Adrenal gland (tissue), 19 donors: Measurements from ENCODE around the gene ARIH2. TPM values are rescaled to one million over a fixed set of nuclear protein-coding genes. Genes with fewer than 3 reads are reported as not detected.
A peak's percentile ranks its signal among the peaks of the same experiment; 100 is the strongest.

Experiments used
- DNase-seq, 7 donors: peaks; one replicate each; pipeline ENCODE4 v3.0.0-alpha.2; 2019 to 2020
- H3K27ac ChIP-seq, 5 donors: fragments of 200-600 bp; sonication (generic) in 4 of 5; 1 replicate in 3 of 5; 2 replicates in 2 of 5; pipeline versions ENCODE4 v1.5.1 to v1.8.0; 2016 to 2020; ENCODE audit warnings: mild to moderate bottlenecking in 1 of 5
- H3K27me3 ChIP-seq: fragments of 200-600 bp; 2 replicates; pipeline ENCODE4 v1.8.0; 2021
- H3K36me3 ChIP-seq, 2 donors: fragments of 200-600 bp; replicated peaks in 1 of 2; 1 replicate in 1 of 2; 2 replicates in 1 of 2; pipeline versions ENCODE4 v1.5.1 to v1.8.0; 2018 to 2022
- H3K4me1 ChIP-seq, 2 donors: fragments of 200-600 bp; replicated peaks in 1 of 2; 1 replicate in 1 of 2; 2 replicates in 1 of 2; pipeline versions ENCODE4 v1.5.1 to v1.8.0; 2018 to 2021
- H3K4me3 ChIP-seq, 4 donors: fragments of 200-600 bp; sonication (generic) in 3 of 4; one replicate each; pipeline ENCODE4 v1.5.1; 2016 to 2018
- H3K9me3 ChIP-seq, 3 donors: fragments of 200-600 bp; sonication (generic) in 1 of 3; replicated peaks in 1 of 3; 1 replicate in 2 of 3; 2 replicates in 1 of 3; pipeline versions ENCODE4 v1.5.1 to v1.8.0; 2016 to 2021
- POLR2A ChIP-seq, 2 donors: fragments of 450-650 bp; IDR thresholded peaks; one replicate each; pipeline ENCODE4 v1.6.1; 2017; ENCODE audit warnings: antibody characterized with exemption in 2 of 2, mild to moderate bottlenecking in 2 of 2, moderate library complexity in 1 of 2
- WGBS, 4 donors: extraction: QIAGEN DNeasy Blood & Tissue Kit in 2 of 4; methylation state at CpG; one replicate each; pipeline versions ENCODE4 v1.1.5 to v1.1.7; 2013 to 2017; 5-methylcytosine and 5-hydroxymethylcytosine counted together
- intact Hi-C, 2 donors: fragments of 100-400 bp; cut with DNase I; formaldehyde crosslinking; loops; one replicate each; pipeline versions ENCODE4 v1.14.1 to v1.15.0; 2022 to 2023
- long read RNA-seq, 10 donors: library from polyadenylated mRNA in 3 of 10; unstranded in 2 of 10; stranded (forward) in 1 of 10; transcript quantifications; one replicate each; pipeline ENCODE4 v2.0.0 and lab custom pipeline, GENCODE V29; 2021 to 2026
- polyA plus RNA-seq, 3 donors: library from polyadenylated mRNA; stranded (reverse); fragments of 200-250 nt in 2 of 3; fragments of 350-450 nt in 1 of 3; fragmentation: Illumina TruSeq in 1 of 3; extraction: RNeasy Lipid Tissue Mini Kit (QIAGEN cat#74804) in 1 of 3; gene quantifications; one replicate each; pipeline ENCODE4 v1.2.3, GENCODE V29; 2013 to 2014
- total RNA-seq, 9 donors: library from RNA; depleted of rRNA in 4 of 9; stranded (reverse); fragments of >200 nt in 4 of 9; fragments of 120-200 nt in 1 of 9; fragmentation: NEBNext Ultra II Directional in 1 of 9; extraction: Animal tissue kit (Norgen Biotek cat#: 25700) in 1 of 9; gene quantifications; one replicate each; pipeline versions ENCODE4 v1.1.0 to v1.2.4, GENCODE V29; 2013 to 2023
- TF ChIP-seq, protein P1 (sequence below), 6 experiments: fragments of 450-650 bp in 4 of 6; fragments of 200-600 bp in 2 of 6; sonication (generic) in 1 of 6; IDR thresholded peaks; 1 replicate in 5 of 6; 2 replicates in 1 of 6; pipeline versions ENCODE4 v1.5.1 to v1.8.0; 2016 to 2021; ENCODE audit warnings: antibody characterized with exemption in 6 of 6, mild to moderate bottlenecking in 2 of 6, moderate library complexity in 1 of 6
- donor health status: healthy with polysubstance abuse.
- donor health status: Bipolar disorder and iron deficiency.
- donor health status: DM: yes; HTN: yes; CAD: no.
- donor health status: DM: no; HTN: no; CAD: no.
- donor health status: DM: no; HTN: no; CAD: no.
- donor health status: DM: yes; HTN: yes; CAD: no.

Gene ARIH2
- total RNA-seq = 100 to 1,000 TPM in 2 of 9 donors, 10 to 100 TPM in 7; 68.5 to 135 (median 86.7) TPM
- polyA plus RNA-seq = 10 to 100 TPM; 46.7 to 84.8 (median 70.5) TPM
- long read RNA-seq, donor 1, partial matches to known transcripts = 7 of 11 reads
- long read RNA-seq, donor 1, other reads (novel, unspliced or antisense) = 0 of 11 reads
- long read RNA-seq, donor 2, full-length matches to known transcripts = 7 of 41 reads
- long read RNA-seq, donor 2, partial matches to known transcripts = 34 of 41 reads
- long read RNA-seq, donor 2, other reads (novel, unspliced or antisense) = 0 of 41 reads
- long read RNA-seq, donor 3, full-length matches to known transcripts = 4 of 4 reads
- long read RNA-seq, donor 3, partial matches to known transcripts = 0 of 4 reads
- long read RNA-seq, donor 3, other reads (novel, unspliced or antisense) = 0 of 4 reads
- long read RNA-seq, donor 4, full-length matches to known transcripts = 16 of 41 reads
- long read RNA-seq, donor 4, partial matches to known transcripts = 9 of 41 reads
- long read RNA-seq, donor 4, other reads (novel, unspliced or antisense) = 16 of 41 reads
- long read RNA-seq, donor 5, full-length matches to known transcripts = 55 of 122 reads
- long read RNA-seq, donor 5, partial matches to known transcripts = 13 of 122 reads
- long read RNA-seq, donor 5, other reads (novel, unspliced or antisense) = 54 of 122 reads
- long read RNA-seq, donor 6, full-length matches to known transcripts = 11 of 35 reads
- long read RNA-seq, donor 6, partial matches to known transcripts = 9 of 35 reads
- long read RNA-seq, donor 6, other reads (novel, unspliced or antisense) = 15 of 35 reads
- long read RNA-seq, donor 7, partial matches to known transcripts = 0 of 4 reads
- long read RNA-seq, donor 7, other reads (novel, unspliced or antisense) = 0 of 4 reads
- long read RNA-seq, donor 8, full-length matches to known transcripts = 4 of 15 reads
- long read RNA-seq, donor 8, partial matches to known transcripts = 11 of 15 reads
- long read RNA-seq, donor 8, other reads (novel, unspliced or antisense) = 0 of 15 reads
- long read RNA-seq, donor 9, partial matches to known transcripts = 12 of 16 reads
- long read RNA-seq, donor 9, other reads (novel, unspliced or antisense) = 0 of 16 reads
- long read RNA-seq, donor 10, partial matches to known transcripts = 0 of 2 reads
- long read RNA-seq, donor 10, other reads (novel, unspliced or antisense) = 0 of 2 reads

DNA sequence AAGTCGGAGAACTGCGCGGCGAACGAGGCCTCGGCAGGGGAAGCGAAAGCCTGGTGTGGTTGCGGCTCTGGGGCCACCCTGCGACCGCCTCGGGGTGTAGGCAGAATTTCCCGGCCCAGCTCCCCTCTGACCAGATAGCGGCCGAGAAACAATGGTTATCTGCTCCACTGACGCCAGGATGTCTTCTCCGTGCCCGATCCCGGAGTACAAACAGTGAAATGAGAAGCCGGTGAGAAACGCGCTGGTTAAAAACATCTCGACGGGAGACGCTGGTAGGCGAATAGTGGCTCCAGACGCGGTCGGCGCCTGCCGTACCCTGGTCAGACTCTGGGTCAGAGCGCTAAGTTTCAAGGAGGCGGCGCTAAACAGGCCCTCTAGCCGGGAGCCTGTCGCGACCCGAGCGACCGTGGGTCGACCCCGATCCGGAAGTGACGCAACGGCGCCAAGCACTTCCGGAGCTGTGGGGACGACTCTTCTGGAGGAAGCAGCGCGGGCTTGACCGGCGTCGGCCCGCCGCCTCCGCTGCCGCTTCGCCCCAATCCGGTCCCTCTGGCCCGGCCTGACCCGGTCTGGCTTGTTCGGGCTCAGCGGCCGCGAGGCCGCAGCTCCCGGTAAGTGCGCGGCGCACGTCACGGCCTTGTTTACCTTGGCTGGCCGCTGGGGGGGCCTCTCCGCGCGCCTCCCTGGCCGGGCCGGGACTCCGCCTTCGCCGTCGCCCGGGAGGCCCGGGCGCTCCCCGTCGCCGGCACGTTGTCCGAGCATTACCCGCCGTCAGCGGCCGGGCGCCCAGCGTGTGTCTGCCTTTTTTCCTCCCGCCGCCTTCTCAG, at the start of gene ARIH2:
Gene ARIH2 (plus strand): TSS at position 455 of the 827 bp plus-strand sequence. CDS start 8,717 bp downstream, outside the sequence.
- TF ChIP-seq, protein P1, sequence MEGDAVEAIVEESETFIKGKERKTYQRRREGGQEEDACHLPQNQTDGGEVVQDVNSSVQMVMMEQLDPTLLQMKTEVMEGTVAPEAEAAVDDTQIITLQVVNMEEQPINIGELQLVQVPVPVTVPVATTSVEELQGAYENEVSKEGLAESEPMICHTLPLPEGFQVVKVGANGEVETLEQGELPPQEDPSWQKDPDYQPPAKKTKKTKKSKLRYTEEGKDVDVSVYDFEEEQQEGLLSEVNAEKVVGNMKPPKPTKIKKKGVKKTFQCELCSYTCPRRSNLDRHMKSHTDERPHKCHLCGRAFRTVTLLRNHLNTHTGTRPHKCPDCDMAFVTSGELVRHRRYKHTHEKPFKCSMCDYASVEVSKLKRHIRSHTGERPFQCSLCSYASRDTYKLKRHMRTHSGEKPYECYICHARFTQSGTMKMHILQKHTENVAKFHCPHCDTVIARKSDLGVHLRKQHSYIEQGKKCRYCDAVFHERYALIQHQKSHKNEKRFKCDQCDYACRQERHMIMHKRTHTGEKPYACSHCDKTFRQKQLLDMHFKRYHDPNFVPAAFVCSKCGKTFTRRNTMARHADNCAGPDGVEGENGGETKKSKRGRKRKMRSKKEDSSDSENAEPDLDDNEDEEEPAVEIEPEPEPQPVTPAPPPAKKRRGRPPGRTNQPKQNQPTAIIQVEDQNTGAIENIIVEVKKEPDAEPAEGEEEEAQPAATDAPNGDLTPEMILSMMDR (IDR thresholded peaks at IDR 0.05) = peak in 4 of 6 experiments; percentile 8 to 41 (median 27)
- peak; percentile 86 to 93 for TF ChIP-seq POLR2A (IDR thresholded peaks at IDR 0.05)
- Histone ChIP-seq H3K9me3 (no peaks in the 10 kb centered on the region), H3K27me3 (no peaks in the 10 kb centered on the region), H3K4me3 (peak within 1 kb of the TSS; percentile 58 to 91 (median 82)), H3K36me3 (peaks cover 0 to under 1% of the 10 kb centered on the region in 2 donors), H3K4me1 (peaks cover 13 to 15% of the 10 kb centered on the region in 2 donors), H3K27ac (peak within 1 kb of the TSS; percentile 92 to 99 (median 98))
- intact Hi-C loops = no loop called here
- DNase-seq = peak; percentile 92 to 97 (median 94)
- WGBS, 4 donors = 0 to 1% (median 0%) methylated on average over 18 to 97 of the region's 97 CpGs

DNA sequence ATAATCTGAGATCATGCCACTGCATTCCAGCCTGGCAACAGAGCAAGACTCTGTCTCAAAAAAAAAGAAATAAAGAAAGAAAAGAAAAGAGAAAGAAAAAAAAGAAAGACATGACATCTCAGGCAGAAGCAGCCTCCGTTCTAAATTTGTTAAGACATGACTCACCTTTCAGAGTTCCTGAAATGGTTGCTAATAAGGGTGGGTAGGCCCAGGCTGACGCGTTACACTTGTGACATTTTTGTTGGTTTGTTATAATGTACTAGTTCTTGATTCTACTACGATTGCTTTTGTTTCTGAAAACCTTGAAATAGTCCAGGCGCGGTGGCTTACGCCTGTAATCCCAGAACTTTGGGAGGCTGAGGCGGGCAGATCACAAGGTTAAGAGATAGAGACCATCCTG, 41.0 kb upstream of the ARIH2 start:
- 80 to 89% (median 87%) methylated on average over 8 of the region's 8 CpGs for WGBS, 4 donors
- Histone ChIP-seq H3K27ac (no peak overlapping the region), H3K27me3 (no peaks in the 10 kb centered on the region), H3K9me3 (no peaks in the 10 kb centered on the region), H3K36me3 (peaks cover 0 to 13% of the 10 kb centered on the region in 2 donors), H3K4me1 (no peaks in the 10 kb centered on the region), H3K4me3 (no peak overlapping the region)
- intact Hi-C loops = no loop called here
- DNase-seq = no peak
- TF ChIP-seq, protein P1 (IDR thresholded peaks at IDR 0.05) = no peak
- no peak for TF ChIP-seq POLR2A (IDR thresholded peaks at IDR 0.05)

DNA sequence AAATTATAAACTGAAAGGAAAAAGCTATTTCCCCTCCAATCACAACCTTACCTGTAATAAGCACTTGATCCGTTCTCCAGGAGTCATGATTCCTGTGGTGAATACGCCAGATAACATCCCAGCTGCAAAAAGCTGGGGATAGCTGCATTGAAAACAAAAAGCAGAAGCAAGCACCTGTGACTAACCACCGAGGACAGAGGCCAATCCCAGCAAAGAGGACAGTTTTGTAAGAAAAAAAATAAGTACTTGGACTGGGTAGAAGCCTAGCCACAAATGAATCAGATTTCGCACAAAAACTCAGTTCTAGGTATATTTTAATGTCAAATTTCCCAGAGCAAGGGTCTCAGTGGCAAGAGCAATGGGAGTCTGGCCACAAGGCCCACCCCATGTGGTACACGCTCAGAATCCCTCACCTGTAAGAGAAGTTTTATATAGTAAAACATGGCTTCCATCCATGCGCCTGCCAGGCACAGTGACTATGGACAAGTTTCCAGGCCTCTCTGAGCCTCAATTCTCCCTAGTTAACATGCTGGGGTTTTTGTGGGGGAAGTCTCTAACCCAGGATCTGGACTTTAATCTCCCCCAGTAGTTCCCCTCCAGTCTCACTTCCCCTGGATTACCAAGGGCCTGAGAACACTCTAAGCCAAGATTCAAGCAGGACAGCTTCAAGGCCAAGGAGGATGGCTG, 39.2 kb upstream of the ARIH2 start:
- DNase-seq = no peak
- Histone ChIP-seq H3K4me1 (no peaks in the 10 kb centered on the region), H3K9me3 (no peaks in the 10 kb centered on the region), H3K4me3 (no peak overlapping the region), H3K27me3 (no peaks in the 10 kb centered on the region), H3K36me3 (peaks cover 0 to 18% of the 10 kb centered on the region in 2 donors), H3K27ac (no peak overlapping the region)
- TF ChIP-seq, protein P1 (IDR thresholded peaks at IDR 0.05) = no peak
- no peak for TF ChIP-seq POLR2A (IDR thresholded peaks at IDR 0.05)
- intact Hi-C loops = no loop called here
- 84 to 89% (median 85%) methylated on average over 6 of the region's 6 CpGs for WGBS, 4 donors
